Measurements from ENCODE around the gene SHISA8. TPM values are rescaled to one million over a fixed set of nuclear protein-coding genes. Genes with fewer than 3 reads are reported as not detected.

The SHISA8 gene
- total RNA-seq, 2 experiments from 2014 or later: 1.7 to 1.8 TPM

GRCh38 chr22:41910050-41911000, 4.5 kb downstream of the SHISA8 start:
- Mint-ChIP-seq H3K27ac (no peak overlapping the region), H3K4me1 (ENCODE audit: low read depth) (peaks cover 21% of the 10 kb centered on the region), H3K36me3 (ENCODE audit: low read depth) (peaks cover 6% of the 10 kb centered on the region), H3K27me3 (ENCODE audit: low read depth) (peaks cover 32% of the 10 kb centered on the region), H3K4me3 (no peak overlapping the region), H3K9me3 (no peaks in the 10 kb centered on the region)
- intact Hi-C loops (cut with micrococcal nuclease): no loop called here
- CTCF ChIA-PET: interaction anchor here (1.6 kb wide), 1 partner anchor 15 kb away, joined by 6 read pairs; no protein-coding TSS in a partner anchor
- DNase-seq: no peak

GRCh38 chr22:41909310-41910049, 5.4 kb downstream of the SHISA8 start:
- H3K27ac Mint-ChIP-seq: no peak overlapping the region
- H3K36me3 Mint-ChIP-seq (ENCODE audit: low read depth): peaks cover 6% of the 10 kb centered on the region
- peaks cover 21% of the 10 kb centered on the region for H3K4me1 Mint-ChIP-seq (ENCODE audit: low read depth)
- peaks cover 29% of the 10 kb centered on the region for H3K27me3 Mint-ChIP-seq (ENCODE audit: low read depth)
- H3K9me3 Mint-ChIP-seq: no peaks in the 10 kb centered on the region
- CTCF ChIA-PET: no interaction called here
- intact Hi-C loops (cut with micrococcal nuclease): no loop called here
- no peak overlapping the region for H3K4me3 Mint-ChIP-seq
- no peak for DNase-seq

- peaks cover 29% of the 10 kb centered on the region for H3K27me3 Mint-ChIP-seq (ENCODE audit: low read depth)
- H3K27ac Mint-ChIP-seq: no peak overlapping the region
- H3K4me3 Mint-ChIP-seq: no peak overlapping the region
- DNase-seq: no peak
- peaks cover 21% of the 10 kb centered on the region for H3K4me1 Mint-ChIP-seq (ENCODE audit: low read depth)
- CTCF ChIA-PET: interaction anchor here (1.1 kb wide), 1 partner anchor 87 kb away, joined by 3 read pairs; no protein-coding TSS in a partner anchor
- no peaks in the 10 kb centered on the region for H3K9me3 Mint-ChIP-seq
- peaks cover 10% of the 10 kb centered on the region for H3K36me3 Mint-ChIP-seq (ENCODE audit: low read depth)
- intact Hi-C loops (cut with micrococcal nuclease): no loop called here
These were observed 6.2 kb downstream of the SHISA8 start for GRCh38 chr22:41908411-41909309.

- no peak overlapping the region for H3K4me3 Mint-ChIP-seq
- peaks cover 16% of the 10 kb centered on the region for H3K4me1 Mint-ChIP-seq (ENCODE audit: low read depth)
- H3K36me3 Mint-ChIP-seq (ENCODE audit: low read depth): peaks cover 13% of the 10 kb centered on the region
- H3K27ac Mint-ChIP-seq: no peak overlapping the region
- no peaks in the 10 kb centered on the region for H3K9me3 Mint-ChIP-seq
- CTCF ChIA-PET: interaction anchor here (0.6 to 1.1 kb wide), 2 partner anchors 51 to 86 kb away, joined by 3 read pairs; no protein-coding TSS in a partner anchor
- H3K27me3 Mint-ChIP-seq (ENCODE audit: low read depth): peaks cover 21% of the 10 kb centered on the region
- intact Hi-C loops (cut with micrococcal nuclease): no loop called here
- DNase-seq: no peak
These were observed 7.2 kb downstream of the SHISA8 start for GRCh38 chr22:41907436-41908401.

GRCh38 chr22:41906822-41907221, 8.1 kb downstream of the SHISA8 start:
- no peak for DNase-seq
- H3K9me3 Mint-ChIP-seq: no peaks in the 10 kb centered on the region
- H3K36me3 Mint-ChIP-seq (ENCODE audit: low read depth): peaks cover 17% of the 10 kb centered on the region
- H3K4me3 Mint-ChIP-seq: no peak overlapping the region
- peaks cover 12% of the 10 kb centered on the region for H3K27me3 Mint-ChIP-seq (ENCODE audit: low read depth)
- H3K4me1 Mint-ChIP-seq (ENCODE audit: low read depth): peaks cover 16% of the 10 kb centered on the region
- no peak overlapping the region for H3K27ac Mint-ChIP-seq
- intact Hi-C loops (cut with micrococcal nuclease): no loop called here
- CTCF ChIA-PET: interaction anchor here (0.6 kb wide), 1 partner anchor 51 kb away, joined by 3 read pairs; no protein-coding TSS in a partner anchor

GRCh38 chr22:41905411-41906202, 9.3 kb downstream of the SHISA8 start:
- peaks cover 10% of the 10 kb centered on the region for H3K4me1 Mint-ChIP-seq (ENCODE audit: low read depth)
- no peak for DNase-seq
- intact Hi-C loops (cut with micrococcal nuclease): no loop called here
- CTCF ChIA-PET: no interaction called here
- no peaks in the 10 kb centered on the region for H3K9me3 Mint-ChIP-seq
- no peak overlapping the region for H3K4me3 Mint-ChIP-seq
- peak overlapping the region; percentile 63 for H3K27ac Mint-ChIP-seq
- H3K27me3 Mint-ChIP-seq (ENCODE audit: low read depth): peaks cover 5% of the 10 kb centered on the region
- H3K36me3 Mint-ChIP-seq (ENCODE audit: low read depth): peaks cover 19% of the 10 kb centered on the region

- CTCF ChIA-PET: no interaction called here
- Mint-ChIP-seq H3K4me1 (ENCODE audit: low read depth) (peaks cover 10% of the 10 kb centered on the region), H3K4me3 (no peak overlapping the region), H3K36me3 (ENCODE audit: low read depth) (peaks cover 24% of the 10 kb centered on the region), H3K27ac (no peak overlapping the region), H3K27me3 (ENCODE audit: low read depth) (peaks cover 4% of the 10 kb centered on the region), H3K9me3 (no peaks in the 10 kb centered on the region)
- intact Hi-C loops (cut with micrococcal nuclease): no loop called here
- DNase-seq: no peak
These were observed 10.1 kb downstream of the SHISA8 start for GRCh38 chr22:41904450-41905410.

GRCh38 chr22:41902932-41903421, 11.9 kb downstream of the SHISA8 start:
- intact Hi-C loops (cut with micrococcal nuclease): no loop called here
- Mint-ChIP-seq H3K27ac (no peak overlapping the region), H3K9me3 (no peaks in the 10 kb centered on the region), H3K4me3 (no peak overlapping the region), H3K4me1 (ENCODE audit: low read depth) (no peaks in the 10 kb centered on the region), H3K36me3 (ENCODE audit: low read depth) (peaks cover 31% of the 10 kb centered on the region), H3K27me3 (ENCODE audit: low read depth) (no peaks in the 10 kb centered on the region)
- CTCF ChIA-PET: no interaction called here
- DNase-seq: no peak

GRCh38 chr22:41902016-41902415, 12.9 kb downstream of the SHISA8 start:
- Mint-ChIP-seq H3K27ac (peak overlapping the region; percentile 47), H3K27me3 (ENCODE audit: low read depth) (no peaks in the 10 kb centered on the region), H3K9me3 (no peaks in the 10 kb centered on the region), H3K4me1 (ENCODE audit: low read depth) (no peaks in the 10 kb centered on the region), H3K4me3 (no peak overlapping the region), H3K36me3 (ENCODE audit: low read depth) (peaks cover 34% of the 10 kb centered on the region)
- DNase-seq: no peak
- intact Hi-C loops (cut with micrococcal nuclease): no loop called here
- CTCF ChIA-PET: no interaction called here
